Measurements from ENCODE around the gene RABGAP1L.

DNA sequence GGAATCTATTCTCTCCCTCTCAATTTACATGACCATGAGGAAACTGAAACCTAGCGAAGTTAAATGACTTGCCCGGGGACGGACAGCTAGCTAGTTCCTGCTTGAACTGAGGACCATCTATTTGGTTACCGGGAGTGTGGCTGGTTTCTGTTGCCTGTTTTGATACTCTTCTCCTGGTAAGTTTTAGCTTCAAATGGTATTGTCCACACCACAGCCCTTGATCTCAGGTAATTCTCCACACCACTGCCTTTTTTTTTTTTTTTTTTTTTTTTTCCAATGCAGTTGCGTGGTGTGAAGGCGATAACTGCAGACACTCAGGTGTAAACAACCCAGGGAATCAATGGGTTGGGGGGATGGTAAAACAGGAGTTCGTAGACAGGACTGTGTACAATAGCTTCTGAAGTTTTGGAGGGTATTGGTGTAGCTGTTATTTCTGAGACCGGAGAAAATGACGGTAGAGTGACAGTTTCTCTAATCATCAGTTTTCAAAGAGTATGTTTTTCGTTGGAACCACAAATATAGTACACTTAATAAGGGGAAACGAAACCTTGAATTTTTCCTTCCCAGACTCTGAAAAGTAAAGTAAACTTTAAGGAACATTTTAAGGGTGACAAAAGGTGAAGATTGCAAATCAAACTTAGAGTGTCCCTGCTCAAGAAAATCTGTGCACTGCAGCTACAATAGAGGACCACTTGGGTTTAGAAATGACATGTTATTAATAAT lies 715.2 kb downstream of the RABGAP1L start:
- no peak for TF ChIP-seq CTCF (IDR thresholded peaks at IDR 0.05)
- no peak for TF ChIP-seq POLR2A (IDR thresholded peaks at IDR 0.05)
